HEK293 (cell line): ENCODE data around the gene SFSWAP.

Source experiments
- CTCF ChIA-PET: fragments of 350-600 bp; formaldehyde crosslinking; extraction: SDS; loops from one replicate; lab custom pipeline; 2021; ENCODE audit warnings: antibody characterized with exemption; lab: Yijun Ruan, JAX
- POLR2A ChIA-PET: fragments of 300-600 bp; formaldehyde crosslinking; extraction: SDS; loops from one replicate; lab custom pipeline; 2020; ENCODE audit warnings: antibody characterized with exemption, inconsistent platforms; lab: Yijun Ruan, JAX
- H3K27ac ChIP-seq: fragments of 200-500 bp; sonication (Bioruptor generic); 2 replicates; pipeline ENCODE4 v1.5.1; 2014; ENCODE audit warnings: low read depth, low read length, control low read depth, inconsistent platforms; ENCODE audit errors: extremely low read depth
- H3K36me3 ChIP-seq, 2 experiments: fragments of 200-500 bp in 1 of 2; sonication (Bioruptor generic) in 1 of 2; 1 replicate in 1 of 2; 2 replicates in 1 of 2; pipeline ENCODE4 v1.5.1; 2014 to 2017; ENCODE audit warnings: inconsistent platforms in 2 of 2, low read length in 2 of 2; ENCODE audit not compliant: control insufficient read depth in 2 of 2, insufficient read depth in 1 of 2
- H3K4me1 ChIP-seq: fragments of 200-500 bp; sonication (Bioruptor generic); 2 replicates; pipeline ENCODE4 v1.5.1; 2014; ENCODE audit warnings: mild to moderate bottlenecking, low read length, inconsistent platforms; ENCODE audit not compliant: control insufficient read depth, insufficient read depth
- H3K4me3 ChIP-seq: 2 replicates; pipeline ENCODE4 v1.5.1; 2011; ENCODE audit warnings: low read depth, mild to moderate bottlenecking, control low read depth, low read length, moderate library complexity
- H3K9me3 ChIP-seq: fragments of 200-500 bp; sonication (Bioruptor generic); 2 replicates; pipeline ENCODE4 v1.5.1; 2014; ENCODE audit warnings: low read depth, low read length, inconsistent platforms; ENCODE audit not compliant: control insufficient read depth, insufficient read depth
- BCL11A ChIP-seq: fragments of 450-650 bp; formaldehyde crosslinking; IDR thresholded peaks from 2 replicates; pipeline ENCODE4 v1.5.1; 2016; ENCODE audit warnings: low read depth, missing biosample characterization, missing genetic modification characterization
- GFI1B ChIP-seq: fragments of 450-650 bp; formaldehyde crosslinking; IDR thresholded peaks from 2 replicates; pipeline ENCODE4 v1.5.1; 2016; ENCODE audit warnings: missing biosample characterization, missing genetic modification characterization
- GLI4 ChIP-seq: fragments of 450-650 bp; formaldehyde crosslinking; IDR thresholded peaks from 2 replicates; pipeline ENCODE4 v1.5.1; 2016; ENCODE audit warnings: missing biosample characterization, missing genetic modification characterization
- GLIS1 ChIP-seq: fragments of 450-650 bp; formaldehyde crosslinking; IDR thresholded peaks from 2 replicates; pipeline ENCODE4 v1.5.1; 2016; ENCODE audit warnings: missing biosample characterization, missing genetic modification characterization
- HOXC10 ChIP-seq: sonication (generic); formaldehyde crosslinking; IDR thresholded peaks from 2 replicates; pipeline ENCODE4 v1.8.1; 2023; ENCODE audit warnings: mild to moderate bottlenecking, missing genetic modification reagents
- HOXD13 ChIP-seq: sonication (generic); formaldehyde crosslinking; IDR thresholded peaks from 2 replicates; pipeline ENCODE4 v1.8.0; 2022; ENCODE audit warnings: missing genetic modification reagents, borderline replicate concordance
- OVOL3 ChIP-seq: fragments of 450-650 bp; formaldehyde crosslinking; IDR thresholded peaks from 2 replicates; pipeline ENCODE4 v1.5.1; 2016; ENCODE audit warnings: missing biosample characterization, missing genetic modification characterization
- REPIN1 ChIP-seq: fragments of 450-650 bp; formaldehyde crosslinking; IDR thresholded peaks from 2 replicates; pipeline ENCODE4 v1.5.1; 2017; ENCODE audit warnings: missing biosample characterization, missing genetic modification characterization, low read depth
- SP7 ChIP-seq: fragments of 450-650 bp; formaldehyde crosslinking; IDR thresholded peaks from 2 replicates; pipeline ENCODE4 v1.5.1; 2016; ENCODE audit warnings: missing biosample characterization, missing genetic modification characterization
- YY1 ChIP-seq: fragments of 450-650 bp; formaldehyde crosslinking; IDR thresholded peaks from 2 replicates; pipeline ENCODE4 v1.5.1; 2018; ENCODE audit warnings: missing biosample characterization, missing genetic modification characterization
- YY2 ChIP-seq: fragments of 450-650 bp; formaldehyde crosslinking; IDR thresholded peaks from 2 replicates; pipeline ENCODE4 v1.5.1; 2016; ENCODE audit warnings: missing biosample characterization, missing genetic modification characterization
- ZNF16 ChIP-seq: fragments of 450-650 bp; formaldehyde crosslinking; IDR thresholded peaks from 2 replicates; pipeline ENCODE4 v1.5.1; 2016; ENCODE audit warnings: low read depth, missing biosample characterization, missing genetic modification characterization
- ZNF175 ChIP-seq: fragments of 450-650 bp; formaldehyde crosslinking; IDR thresholded peaks from 2 replicates; pipeline ENCODE4 v1.5.1; 2016; ENCODE audit warnings: missing biosample characterization, missing genetic modification characterization
- ZNF292 ChIP-seq: fragments of 450-650 bp; formaldehyde crosslinking; IDR thresholded peaks from 2 replicates; pipeline ENCODE4 v1.5.1; 2016; ENCODE audit warnings: low read depth, missing biosample characterization, missing genetic modification characterization, borderline replicate concordance
- ZNF394 ChIP-seq: fragments of 450-650 bp; formaldehyde crosslinking; IDR thresholded peaks from 2 replicates; pipeline ENCODE4 v1.5.1; 2016; ENCODE audit warnings: missing biosample characterization, missing genetic modification characterization, mild to moderate bottlenecking, moderate library complexity, borderline replicate concordance
- ZNF530 ChIP-seq: fragments of 450-650 bp; formaldehyde crosslinking; IDR thresholded peaks from 2 replicates; pipeline ENCODE4 v1.5.1; 2016; ENCODE audit warnings: low read depth, missing biosample characterization, missing genetic modification characterization
- ZNF560 ChIP-seq: fragments of 450-650 bp; formaldehyde crosslinking; IDR thresholded peaks from 2 replicates; pipeline ENCODE4 v1.5.1; 2017; ENCODE audit warnings: missing biosample characterization, missing genetic modification characterization, borderline replicate concordance
- ZNF585B ChIP-seq: fragments of 450-650 bp; formaldehyde crosslinking; IDR thresholded peaks from 2 replicates; pipeline ENCODE4 v1.5.1; 2016; ENCODE audit warnings: missing biosample characterization, missing genetic modification characterization
- TF ChIP-seq, protein P1 (sequence below): fragments of 450-650 bp; formaldehyde crosslinking; IDR thresholded peaks from 2 replicates; pipeline ENCODE4 v1.5.1; 2016; ENCODE audit warnings: missing biosample characterization, missing genetic modification characterization, borderline replicate concordance
- TF ChIP-seq, protein P2 (sequence below): fragments of 450-650 bp; formaldehyde crosslinking; IDR thresholded peaks from 2 replicates; pipeline ENCODE4 v1.5.1; 2016; ENCODE audit warnings: missing biosample characterization, missing genetic modification characterization
- TF ChIP-seq, protein P3 (sequence below): fragments of 450-650 bp; formaldehyde crosslinking; IDR thresholded peaks from 2 replicates; pipeline ENCODE4 v1.5.1; 2016; ENCODE audit warnings: missing biosample characterization, missing genetic modification characterization, borderline replicate concordance
- TF ChIP-seq, protein P4 (sequence below): fragments of 450-650 bp; formaldehyde crosslinking; conservative IDR thresholded peaks from 2 replicates; pipeline ENCODE4 v1.5.1; 2016; ENCODE audit warnings: low read depth, missing biosample characterization, missing genetic modification characterization
- TF ChIP-seq, protein P5 (sequence below): fragments of 450-650 bp; formaldehyde crosslinking; IDR thresholded peaks from 2 replicates; pipeline ENCODE4 v1.5.1; 2016; ENCODE audit warnings: missing biosample characterization, missing genetic modification characterization
- TF ChIP-seq, protein P6 (sequence below): fragments of 450-650 bp; formaldehyde crosslinking; IDR thresholded peaks from 2 replicates; pipeline ENCODE4 v1.5.1; 2016; ENCODE audit warnings: missing biosample characterization, missing genetic modification characterization

The SFSWAP gene

DNA sequence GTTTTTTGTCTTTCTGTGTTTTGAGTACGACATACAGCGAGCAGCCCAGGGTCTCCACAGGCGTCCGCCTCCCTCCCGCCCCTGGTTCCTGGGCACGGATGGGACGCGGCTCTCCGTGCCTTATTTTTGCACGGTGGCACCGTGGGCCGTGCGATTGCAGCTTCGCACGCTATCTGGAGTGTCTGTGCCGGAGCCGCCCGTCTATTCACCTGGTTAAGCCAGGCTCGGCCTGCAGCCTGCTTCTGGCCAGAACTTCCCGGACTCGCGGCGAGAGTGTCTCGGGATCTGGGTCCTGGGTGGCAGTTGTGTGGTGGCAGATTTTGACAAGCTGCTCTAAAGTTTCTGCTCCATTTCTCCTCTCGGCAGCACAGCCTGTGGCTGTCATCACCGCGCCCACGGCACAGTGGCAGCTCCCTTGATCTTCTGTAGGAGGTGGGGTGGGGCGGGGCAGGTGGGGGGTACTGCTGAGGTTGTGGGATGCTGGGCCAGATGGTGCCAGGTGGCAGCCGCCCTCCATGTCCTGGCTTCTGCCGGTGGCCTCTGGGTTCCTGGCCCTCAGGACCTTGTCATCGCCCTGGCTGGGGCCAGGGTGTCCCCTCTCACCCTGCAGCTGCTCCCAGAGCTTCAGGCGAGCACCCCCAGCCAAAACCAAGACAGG, 120.2 kb downstream of the SFSWAP start:
- Histone ChIP-seq H3K9me3 (no peaks in the 10 kb centered on the region), H3K36me3 (no peaks in the 10 kb centered on the region), H3K4me1 (peaks cover 6% of the 10 kb centered on the region; the same call in 1 of the 2 replicates), H3K27ac (no peak overlapping the region), H3K4me3 (peak overlapping the region; percentile 31)
- CTCF ChIA-PET = interaction anchor here (0.5 to 1.1 kb wide), 9 partner anchors 11 to 1232 kb away, joined by 3 to 7 read pairs (median 3); no protein-coding TSS in a partner anchor
- POLR2A ChIA-PET = interaction anchor here (0.6 to 2.3 kb wide), 2 partner anchors 18 to 99 kb away, joined by 3 to 7 read pairs; no protein-coding TSS in a partner anchor
- no peak for TF ChIP-seq HOXC10 (CRISPR knock-in tag)
- TF ChIP-seq, protein P1, sequence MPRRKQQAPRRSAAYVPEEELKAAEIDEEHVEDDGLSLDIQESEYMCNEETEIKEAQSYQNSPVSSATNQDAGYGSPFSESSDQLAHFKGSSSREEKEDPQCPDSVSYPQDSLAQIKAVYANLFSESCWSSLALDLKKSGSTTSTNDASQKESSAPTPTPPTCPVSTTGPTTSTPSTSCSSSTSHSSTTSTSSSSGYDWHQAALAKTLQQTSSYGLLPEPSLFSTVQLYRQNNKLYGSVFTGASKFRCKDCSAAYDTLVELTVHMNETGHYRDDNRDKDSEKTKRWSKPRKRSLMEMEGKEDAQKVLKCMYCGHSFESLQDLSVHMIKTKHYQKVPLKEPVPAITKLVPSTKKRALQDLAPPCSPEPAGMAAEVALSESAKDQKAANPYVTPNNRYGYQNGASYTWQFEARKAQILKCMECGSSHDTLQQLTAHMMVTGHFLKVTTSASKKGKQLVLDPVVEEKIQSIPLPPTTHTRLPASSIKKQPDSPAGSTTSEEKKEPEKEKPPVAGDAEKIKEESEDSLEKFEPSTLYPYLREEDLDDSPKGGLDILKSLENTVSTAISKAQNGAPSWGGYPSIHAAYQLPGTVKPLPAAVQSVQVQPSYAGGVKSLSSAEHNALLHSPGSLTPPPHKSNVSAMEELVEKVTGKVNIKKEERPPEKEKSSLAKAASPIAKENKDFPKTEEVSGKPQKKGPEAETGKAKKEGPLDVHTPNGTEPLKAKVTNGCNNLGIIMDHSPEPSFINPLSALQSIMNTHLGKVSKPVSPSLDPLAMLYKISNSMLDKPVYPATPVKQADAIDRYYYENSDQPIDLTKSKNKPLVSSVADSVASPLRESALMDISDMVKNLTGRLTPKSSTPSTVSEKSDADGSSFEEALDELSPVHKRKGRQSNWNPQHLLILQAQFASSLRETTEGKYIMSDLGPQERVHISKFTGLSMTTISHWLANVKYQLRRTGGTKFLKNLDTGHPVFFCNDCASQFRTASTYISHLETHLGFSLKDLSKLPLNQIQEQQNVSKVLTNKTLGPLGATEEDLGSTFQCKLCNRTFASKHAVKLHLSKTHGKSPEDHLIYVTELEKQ (tag by site-specific recombination) = no peak
- TF ChIP-seq HOXD13 (CRISPR knock-in tag) = no peak
- no peak; the same call in 1 of the 2 replicates for TF ChIP-seq BCL11A (tag by site-specific recombination)
- TF ChIP-seq, protein P2, sequence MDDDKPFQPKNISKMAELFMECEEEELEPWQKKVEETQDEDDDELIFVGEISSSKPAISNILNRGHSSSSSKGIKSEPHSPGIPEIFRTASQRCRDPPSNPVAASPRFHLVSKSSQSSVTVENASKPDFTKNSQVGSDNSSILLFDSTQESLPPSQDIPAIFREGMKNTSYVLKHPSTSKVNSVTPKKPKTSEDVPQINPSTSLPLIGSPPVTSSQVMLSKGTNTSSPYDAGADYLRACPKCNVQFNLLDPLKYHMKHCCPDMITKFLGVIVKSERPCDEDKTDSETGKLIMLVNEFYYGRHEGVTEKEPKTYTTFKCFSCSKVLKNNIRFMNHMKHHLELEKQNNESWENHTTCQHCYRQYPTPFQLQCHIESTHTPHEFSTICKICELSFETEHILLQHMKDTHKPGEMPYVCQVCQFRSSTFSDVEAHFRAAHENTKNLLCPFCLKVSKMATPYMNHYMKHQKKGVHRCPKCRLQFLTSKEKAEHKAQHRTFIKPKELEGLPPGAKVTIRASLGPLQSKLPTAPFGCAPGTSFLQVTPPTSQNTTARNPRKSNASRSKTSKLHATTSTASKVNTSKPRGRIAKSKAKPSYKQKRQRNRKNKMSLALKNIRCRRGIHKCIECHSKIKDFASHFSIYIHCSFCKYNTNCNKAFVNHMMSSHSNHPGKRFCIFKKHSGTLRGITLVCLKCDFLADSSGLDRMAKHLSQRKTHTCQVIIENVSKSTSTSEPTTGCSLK (tag by site-specific recombination) = no peak
- TF ChIP-seq GLIS1 (tag by site-specific recombination) = no peak
- TF ChIP-seq YY1 = no peak
- TF ChIP-seq ZNF16 (tag by site-specific recombination) = no peak
- TF ChIP-seq OVOL3 = no peak
- TF ChIP-seq, protein P3, sequence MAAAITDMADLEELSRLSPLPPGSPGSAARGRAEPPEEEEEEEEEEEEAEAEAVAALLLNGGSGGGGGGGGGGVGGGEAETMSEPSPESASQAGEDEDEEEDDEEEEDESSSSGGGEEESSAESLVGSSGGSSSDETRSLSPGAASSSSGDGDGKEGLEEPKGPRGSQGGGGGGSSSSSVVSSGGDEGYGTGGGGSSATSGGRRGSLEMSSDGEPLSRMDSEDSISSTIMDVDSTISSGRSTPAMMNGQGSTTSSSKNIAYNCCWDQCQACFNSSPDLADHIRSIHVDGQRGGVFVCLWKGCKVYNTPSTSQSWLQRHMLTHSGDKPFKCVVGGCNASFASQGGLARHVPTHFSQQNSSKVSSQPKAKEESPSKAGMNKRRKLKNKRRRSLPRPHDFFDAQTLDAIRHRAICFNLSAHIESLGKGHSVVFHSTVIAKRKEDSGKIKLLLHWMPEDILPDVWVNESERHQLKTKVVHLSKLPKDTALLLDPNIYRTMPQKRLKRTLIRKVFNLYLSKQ (tag by site-specific recombination) = no peak
- TF ChIP-seq ZNF530 = no peak
- no peak for TF ChIP-seq ZNF585B (tag by site-specific recombination)
- TF ChIP-seq, protein P4, sequence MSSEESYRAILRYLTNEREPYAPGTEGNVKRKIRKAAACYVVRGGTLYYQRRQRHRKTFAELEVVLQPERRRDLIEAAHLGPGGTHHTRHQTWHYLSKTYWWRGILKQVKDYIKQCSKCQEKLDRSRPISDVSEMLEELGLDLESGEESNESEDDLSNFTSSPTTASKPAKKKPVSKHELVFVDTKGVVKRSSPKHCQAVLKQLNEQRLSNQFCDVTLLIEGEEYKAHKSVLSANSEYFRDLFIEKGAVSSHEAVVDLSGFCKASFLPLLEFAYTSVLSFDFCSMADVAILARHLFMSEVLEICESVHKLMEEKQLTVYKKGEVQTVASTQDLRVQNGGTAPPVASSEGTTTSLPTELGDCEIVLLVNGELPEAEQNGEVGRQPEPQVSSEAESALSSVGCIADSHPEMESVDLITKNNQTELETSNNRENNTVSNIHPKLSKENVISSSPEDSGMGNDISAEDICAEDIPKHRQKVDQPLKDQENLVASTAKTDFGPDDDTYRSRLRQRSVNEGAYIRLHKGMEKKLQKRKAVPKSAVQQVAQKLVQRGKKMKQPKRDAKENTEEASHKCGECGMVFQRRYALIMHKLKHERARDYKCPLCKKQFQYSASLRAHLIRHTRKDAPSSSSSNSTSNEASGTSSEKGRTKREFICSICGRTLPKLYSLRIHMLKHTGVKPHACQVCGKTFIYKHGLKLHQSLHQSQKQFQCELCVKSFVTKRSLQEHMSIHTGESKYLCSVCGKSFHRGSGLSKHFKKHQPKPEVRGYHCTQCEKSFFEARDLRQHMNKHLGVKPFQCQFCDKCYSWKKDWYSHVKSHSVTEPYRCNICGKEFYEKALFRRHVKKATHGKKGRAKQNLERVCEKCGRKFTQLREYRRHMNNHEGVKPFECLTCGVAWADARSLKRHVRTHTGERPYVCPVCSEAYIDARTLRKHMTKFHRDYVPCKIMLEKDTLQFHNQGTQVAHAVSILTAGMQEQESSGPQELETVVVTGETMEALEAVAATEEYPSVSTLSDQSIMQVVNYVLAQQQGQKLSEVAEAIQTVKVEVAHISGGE = no peak
- TF ChIP-seq ZNF292 (tag by site-specific recombination) = no peak
- no peak for TF ChIP-seq YY2 (tag by site-specific recombination)
- no peak for TF ChIP-seq REPIN1
- no peak for TF ChIP-seq GLI4 (tag by site-specific recombination)
- TF ChIP-seq ZNF175 (tag by site-specific recombination) = no peak
- no peak for TF ChIP-seq GFI1B (tag by site-specific recombination)
- TF ChIP-seq, protein P5, sequence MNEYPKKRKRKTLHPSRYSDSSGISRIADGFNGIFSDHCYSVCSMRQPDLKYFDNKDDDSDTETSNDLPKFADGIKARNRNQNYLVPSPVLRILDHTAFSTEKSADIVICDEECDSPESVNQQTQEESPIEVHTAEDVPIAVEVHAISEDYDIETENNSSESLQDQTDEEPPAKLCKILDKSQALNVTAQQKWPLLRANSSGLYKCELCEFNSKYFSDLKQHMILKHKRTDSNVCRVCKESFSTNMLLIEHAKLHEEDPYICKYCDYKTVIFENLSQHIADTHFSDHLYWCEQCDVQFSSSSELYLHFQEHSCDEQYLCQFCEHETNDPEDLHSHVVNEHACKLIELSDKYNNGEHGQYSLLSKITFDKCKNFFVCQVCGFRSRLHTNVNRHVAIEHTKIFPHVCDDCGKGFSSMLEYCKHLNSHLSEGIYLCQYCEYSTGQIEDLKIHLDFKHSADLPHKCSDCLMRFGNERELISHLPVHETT (tag by site-specific recombination) = no peak
- TF ChIP-seq ZNF560 = no peak
- peak; percentile 47; the same call in 1 of the 2 replicates for TF ChIP-seq SP7 (tag by site-specific recombination)
- TF ChIP-seq ZNF394 (tag by site-specific recombination) = no peak
- TF ChIP-seq, protein P6, sequence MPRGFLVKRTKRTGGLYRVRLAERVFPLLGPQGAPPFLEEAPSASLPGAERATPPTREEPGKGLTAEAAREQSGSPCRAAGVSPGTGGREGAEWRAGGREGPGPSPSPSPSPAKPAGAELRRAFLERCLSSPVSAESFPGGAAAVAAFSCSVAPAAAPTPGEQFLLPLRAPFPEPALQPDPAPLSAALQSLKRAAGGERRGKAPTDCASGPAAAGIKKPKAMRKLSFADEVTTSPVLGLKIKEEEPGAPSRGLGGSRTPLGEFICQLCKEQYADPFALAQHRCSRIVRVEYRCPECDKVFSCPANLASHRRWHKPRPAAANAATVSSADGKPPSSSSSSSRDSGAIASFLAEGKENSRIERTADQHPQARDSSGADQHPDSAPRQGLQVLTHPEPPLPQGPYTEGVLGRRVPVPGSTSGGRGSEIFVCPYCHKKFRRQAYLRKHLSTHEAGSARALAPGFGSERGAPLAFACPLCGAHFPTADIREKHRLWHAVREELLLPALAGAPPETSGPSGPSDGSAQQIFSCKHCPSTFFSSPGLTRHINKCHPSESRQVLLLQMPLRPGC (tag by site-specific recombination) = no peak
